ENCODE data around the gene GIMAP1. TPM values are rescaled to one million over a fixed set of nuclear protein-coding genes. Genes with fewer than 3 reads are reported as not detected.

Gene GIMAP1
- total RNA-seq, 1 experiment from 2014 or later = not detected

- no peaks in the 10 kb centered on the region for H3K4me1 Mint-ChIP-seq
- POLR2A ChIA-PET = no interaction called here
- H3K4me3 Mint-ChIP-seq = no peak overlapping the region
- H3K9me3 Mint-ChIP-seq = 0 out of 2 replicates have a peak, but pooled peaks cover 3% of the 10 kb centered on the region
- no peaks in the 10 kb centered on the region for H3K36me3 Mint-ChIP-seq
- no peak for TF ChIP-seq ELF4 (CRISPR knock-in tag; IDR thresholded peaks at IDR 0.05; ENCODE audit: low read depth)
- TF ChIP-seq ZNF138 (CRISPR knock-in tag; conservative IDR thresholded peaks at IDR 0.05) = no peak
- no peak for TF ChIP-seq ZNF219 (CRISPR knock-in tag; IDR thresholded peaks at IDR 0.05; ENCODE audit: borderline replicate concordance)
- TF ChIP-seq ZNF317 (CRISPR knock-in tag; IDR thresholded peaks at IDR 0.05; ENCODE audit: borderline replicate concordance, low read depth) = no peak
- TF ChIP-seq ZNF416 (CRISPR knock-in tag; IDR thresholded peaks at IDR 0.05) = no peak
- no peak for TF ChIP-seq ATF3 (CRISPR knock-in tag; conservative IDR thresholded peaks at IDR 0.05)
- TF ChIP-seq, protein P1, sequence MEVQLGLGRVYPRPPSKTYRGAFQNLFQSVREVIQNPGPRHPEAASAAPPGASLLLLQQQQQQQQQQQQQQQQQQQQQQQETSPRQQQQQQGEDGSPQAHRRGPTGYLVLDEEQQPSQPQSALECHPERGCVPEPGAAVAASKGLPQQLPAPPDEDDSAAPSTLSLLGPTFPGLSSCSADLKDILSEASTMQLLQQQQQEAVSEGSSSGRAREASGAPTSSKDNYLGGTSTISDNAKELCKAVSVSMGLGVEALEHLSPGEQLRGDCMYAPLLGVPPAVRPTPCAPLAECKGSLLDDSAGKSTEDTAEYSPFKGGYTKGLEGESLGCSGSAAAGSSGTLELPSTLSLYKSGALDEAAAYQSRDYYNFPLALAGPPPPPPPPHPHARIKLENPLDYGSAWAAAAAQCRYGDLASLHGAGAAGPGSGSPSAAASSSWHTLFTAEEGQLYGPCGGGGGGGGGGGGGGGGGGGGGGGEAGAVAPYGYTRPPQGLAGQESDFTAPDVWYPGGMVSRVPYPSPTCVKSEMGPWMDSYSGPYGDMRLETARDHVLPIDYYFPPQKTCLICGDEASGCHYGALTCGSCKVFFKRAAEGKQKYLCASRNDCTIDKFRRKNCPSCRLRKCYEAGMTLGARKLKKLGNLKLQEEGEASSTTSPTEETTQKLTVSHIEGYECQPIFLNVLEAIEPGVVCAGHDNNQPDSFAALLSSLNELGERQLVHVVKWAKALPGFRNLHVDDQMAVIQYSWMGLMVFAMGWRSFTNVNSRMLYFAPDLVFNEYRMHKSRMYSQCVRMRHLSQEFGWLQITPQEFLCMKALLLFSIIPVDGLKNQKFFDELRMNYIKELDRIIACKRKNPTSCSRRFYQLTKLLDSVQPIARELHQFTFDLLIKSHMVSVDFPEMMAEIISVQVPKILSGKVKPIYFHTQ (CRISPR knock-in tag; IDR thresholded peaks at IDR 0.05) = no peak
- TF ChIP-seq NFE2L1 (CRISPR knock-in tag; IDR thresholded peaks at IDR 0.05) = no peak
- TF ChIP-seq, protein P2, sequence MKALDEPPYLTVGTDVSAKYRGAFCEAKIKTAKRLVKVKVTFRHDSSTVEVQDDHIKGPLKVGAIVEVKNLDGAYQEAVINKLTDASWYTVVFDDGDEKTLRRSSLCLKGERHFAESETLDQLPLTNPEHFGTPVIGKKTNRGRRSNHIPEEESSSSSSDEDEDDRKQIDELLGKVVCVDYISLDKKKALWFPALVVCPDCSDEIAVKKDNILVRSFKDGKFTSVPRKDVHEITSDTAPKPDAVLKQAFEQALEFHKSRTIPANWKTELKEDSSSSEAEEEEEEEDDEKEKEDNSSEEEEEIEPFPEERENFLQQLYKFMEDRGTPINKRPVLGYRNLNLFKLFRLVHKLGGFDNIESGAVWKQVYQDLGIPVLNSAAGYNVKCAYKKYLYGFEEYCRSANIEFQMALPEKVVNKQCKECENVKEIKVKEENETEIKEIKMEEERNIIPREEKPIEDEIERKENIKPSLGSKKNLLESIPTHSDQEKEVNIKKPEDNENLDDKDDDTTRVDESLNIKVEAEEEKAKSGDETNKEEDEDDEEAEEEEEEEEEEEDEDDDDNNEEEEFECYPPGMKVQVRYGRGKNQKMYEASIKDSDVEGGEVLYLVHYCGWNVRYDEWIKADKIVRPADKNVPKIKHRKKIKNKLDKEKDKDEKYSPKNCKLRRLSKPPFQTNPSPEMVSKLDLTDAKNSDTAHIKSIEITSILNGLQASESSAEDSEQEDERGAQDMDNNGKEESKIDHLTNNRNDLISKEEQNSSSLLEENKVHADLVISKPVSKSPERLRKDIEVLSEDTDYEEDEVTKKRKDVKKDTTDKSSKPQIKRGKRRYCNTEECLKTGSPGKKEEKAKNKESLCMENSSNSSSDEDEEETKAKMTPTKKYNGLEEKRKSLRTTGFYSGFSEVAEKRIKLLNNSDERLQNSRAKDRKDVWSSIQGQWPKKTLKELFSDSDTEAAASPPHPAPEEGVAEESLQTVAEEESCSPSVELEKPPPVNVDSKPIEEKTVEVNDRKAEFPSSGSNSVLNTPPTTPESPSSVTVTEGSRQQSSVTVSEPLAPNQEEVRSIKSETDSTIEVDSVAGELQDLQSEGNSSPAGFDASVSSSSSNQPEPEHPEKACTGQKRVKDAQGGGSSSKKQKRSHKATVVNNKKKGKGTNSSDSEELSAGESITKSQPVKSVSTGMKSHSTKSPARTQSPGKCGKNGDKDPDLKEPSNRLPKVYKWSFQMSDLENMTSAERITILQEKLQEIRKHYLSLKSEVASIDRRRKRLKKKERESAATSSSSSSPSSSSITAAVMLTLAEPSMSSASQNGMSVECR (CRISPR knock-in tag; IDR thresholded peaks at IDR 0.05; ENCODE audit: borderline replicate concordance) = no peak
- no peak for TF ChIP-seq IRF2 (CRISPR knock-in tag; IDR thresholded peaks at IDR 0.05; ENCODE audit: borderline replicate concordance, low read depth)
- no peak for TF ChIP-seq TEAD1 (CRISPR knock-in tag; IDR thresholded peaks at IDR 0.05)
- CTCF ChIA-PET = no interaction called here
- peaks cover 100% of the 10 kb centered on the region for H3K27me3 Mint-ChIP-seq (ENCODE audit: low read depth)
- no peak overlapping the region for H3K27ac Mint-ChIP-seq
- DNase-seq (ENCODE audit: low spot score) = no peak
- no peak for ATAC-seq
Observed at GRCh38 chr7:150722431-150722931, 6.1 kb downstream of the GIMAP1 start.

DNA sequence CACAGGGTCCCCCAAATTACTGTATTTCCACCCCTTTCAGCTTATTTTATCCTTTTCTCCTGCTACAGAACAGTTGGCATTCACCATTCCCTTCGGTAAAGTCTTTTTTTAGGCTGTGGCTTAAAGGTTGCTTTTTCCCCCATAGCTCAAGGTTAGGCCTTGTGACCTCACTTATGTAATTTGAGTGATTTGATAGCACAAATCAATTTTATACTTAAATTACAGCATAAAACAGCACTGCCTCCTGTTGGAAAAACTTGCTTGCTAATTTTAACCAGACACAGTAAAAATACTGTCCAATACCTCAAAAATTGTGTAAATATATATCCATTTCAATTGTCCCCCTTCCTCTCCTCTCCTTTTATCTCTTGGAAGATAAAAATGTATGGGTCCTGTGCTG is 7.1 kb downstream of the GIMAP1 start:
- H3K9me3 Mint-ChIP-seq = peaks cover 12% of the 10 kb centered on the region
- no peak overlapping the region for H3K4me3 Mint-ChIP-seq
- H3K4me1 Mint-ChIP-seq = no peaks in the 10 kb centered on the region
- H3K27ac Mint-ChIP-seq = no peak overlapping the region
- no peak for ATAC-seq
- TF ChIP-seq MYBL2 (CRISPR knock-in tag; IDR thresholded peaks at IDR 0.05) (no peak), FOXK1 (CRISPR knock-in tag; IDR thresholded peaks at IDR 0.05) (no peak), EMX1 (CRISPR knock-in tag; IDR thresholded peaks at IDR 0.05) (no peak), CREB1 (CRISPR knock-in tag; IDR thresholded peaks at IDR 0.05) (no peak)
- TF ChIP-seq, protein P3, sequence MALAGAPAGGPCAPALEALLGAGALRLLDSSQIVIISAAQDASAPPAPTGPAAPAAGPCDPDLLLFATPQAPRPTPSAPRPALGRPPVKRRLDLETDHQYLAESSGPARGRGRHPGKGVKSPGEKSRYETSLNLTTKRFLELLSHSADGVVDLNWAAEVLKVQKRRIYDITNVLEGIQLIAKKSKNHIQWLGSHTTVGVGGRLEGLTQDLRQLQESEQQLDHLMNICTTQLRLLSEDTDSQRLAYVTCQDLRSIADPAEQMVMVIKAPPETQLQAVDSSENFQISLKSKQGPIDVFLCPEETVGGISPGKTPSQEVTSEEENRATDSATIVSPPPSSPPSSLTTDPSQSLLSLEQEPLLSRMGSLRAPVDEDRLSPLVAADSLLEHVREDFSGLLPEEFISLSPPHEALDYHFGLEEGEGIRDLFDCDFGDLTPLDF (CRISPR knock-in tag; IDR thresholded peaks at IDR 0.05) = no peak
- TF ChIP-seq, protein P1 (CRISPR knock-in tag; IDR thresholded peaks at IDR 0.05) = no peak
- DNase-seq (ENCODE audit: low spot score) = no peak
- no peaks in the 10 kb centered on the region for H3K36me3 Mint-ChIP-seq
- CTCF ChIA-PET = interaction anchor here (1.2 kb wide), 1 partner anchor 31 kb away, joined by 3 read pairs; no protein-coding TSS in a partner anchor
- H3K27me3 Mint-ChIP-seq (ENCODE audit: low read depth) = peaks cover 100% of the 10 kb centered on the region
- POLR2A ChIA-PET = no interaction called here

Data from WTC11 (cell line).